Neural progenitor cell (in vitro differentiated cells): Measurements from ENCODE around the gene MRPS18B.

Experiments used
- EZH2 ChIP-seq: fragments of 200-600 bp; sonication (generic); IDR thresholded peaks from 2 replicates; pipeline ENCODE4 v1.6.1; 2017; ENCODE audit warnings: antibody characterized with exemption, mild to moderate bottlenecking, moderate library complexity
- EZH2phosphoT487 ChIP-seq: fragments of 200-600 bp; sonication (generic); IDR thresholded peaks from 2 replicates; pipeline ENCODE4 v1.6.1; 2017; ENCODE audit warnings: antibody characterized with exemption
- TF ChIP-seq, protein P1 (sequence below): fragments of 200-600 bp; sonication (generic); IDR thresholded peaks from 2 replicates; pipeline ENCODE4 v1.5.1; 2017; ENCODE audit warnings: antibody characterized with exemption, mild to moderate bottlenecking

DNA sequence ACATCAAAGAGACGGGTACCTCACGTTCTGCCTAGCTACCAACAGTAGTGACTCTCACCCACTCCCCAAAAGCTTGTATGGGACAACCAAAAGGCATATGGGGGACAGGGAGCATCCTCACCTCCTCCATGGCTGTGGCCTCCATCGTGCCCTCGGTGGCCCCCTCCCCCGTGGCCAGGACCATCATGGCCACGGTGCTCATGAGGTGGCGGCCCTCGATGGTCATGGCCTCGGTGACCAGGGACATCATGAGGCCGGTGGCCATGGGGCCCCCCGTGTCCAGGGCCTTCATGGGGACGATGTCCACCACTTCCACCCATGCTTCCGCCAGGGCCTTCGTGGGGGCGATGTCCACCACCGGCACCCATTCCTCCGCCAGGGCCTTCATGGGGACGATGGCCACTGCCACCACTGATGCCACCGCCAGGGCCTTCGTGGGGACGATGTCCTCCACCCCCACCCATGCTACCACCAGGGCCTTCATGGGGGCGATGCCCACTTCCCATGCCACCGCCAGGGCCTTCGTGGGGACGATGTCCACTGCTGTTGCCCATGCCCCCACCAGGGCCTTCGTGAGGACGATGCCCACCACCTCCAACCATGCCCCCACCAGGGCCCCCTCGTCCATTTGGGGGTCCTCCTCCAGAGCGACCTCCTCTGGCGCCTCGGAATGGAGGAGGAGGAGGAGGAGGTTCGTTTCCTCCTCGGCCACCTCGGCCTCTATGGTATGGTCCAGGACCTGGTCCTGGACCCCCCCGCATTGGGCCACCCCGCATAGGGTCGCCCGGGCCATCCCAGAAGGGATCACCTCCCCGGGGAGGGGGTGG is 15.6 kb upstream of the MRPS18B start:
- TF ChIP-seq, protein P1, sequence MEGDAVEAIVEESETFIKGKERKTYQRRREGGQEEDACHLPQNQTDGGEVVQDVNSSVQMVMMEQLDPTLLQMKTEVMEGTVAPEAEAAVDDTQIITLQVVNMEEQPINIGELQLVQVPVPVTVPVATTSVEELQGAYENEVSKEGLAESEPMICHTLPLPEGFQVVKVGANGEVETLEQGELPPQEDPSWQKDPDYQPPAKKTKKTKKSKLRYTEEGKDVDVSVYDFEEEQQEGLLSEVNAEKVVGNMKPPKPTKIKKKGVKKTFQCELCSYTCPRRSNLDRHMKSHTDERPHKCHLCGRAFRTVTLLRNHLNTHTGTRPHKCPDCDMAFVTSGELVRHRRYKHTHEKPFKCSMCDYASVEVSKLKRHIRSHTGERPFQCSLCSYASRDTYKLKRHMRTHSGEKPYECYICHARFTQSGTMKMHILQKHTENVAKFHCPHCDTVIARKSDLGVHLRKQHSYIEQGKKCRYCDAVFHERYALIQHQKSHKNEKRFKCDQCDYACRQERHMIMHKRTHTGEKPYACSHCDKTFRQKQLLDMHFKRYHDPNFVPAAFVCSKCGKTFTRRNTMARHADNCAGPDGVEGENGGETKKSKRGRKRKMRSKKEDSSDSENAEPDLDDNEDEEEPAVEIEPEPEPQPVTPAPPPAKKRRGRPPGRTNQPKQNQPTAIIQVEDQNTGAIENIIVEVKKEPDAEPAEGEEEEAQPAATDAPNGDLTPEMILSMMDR: no peak
- TF ChIP-seq EZH2phosphoT487: no peak
- TF ChIP-seq EZH2: no peak
